K562 (cell line): ENCODE data around the gene KIF25. TPM values are rescaled to one million over a fixed set of nuclear protein-coding genes. Genes with fewer than 3 reads are reported as not detected.
A peak's percentile ranks its signal among the peaks of the same experiment; 100 is the strongest.
"Not testable (repeated sequence)": the region's sequence is repeated elsewhere in the genome, so short reads cannot be mapped to it uniquely, and the experiment has no call there.

Source experiments
- ATAC-seq: fragments of 200-7000 bp; cut with Tn5 transposase; 3 replicates; pipeline ENCODE4 v1.9.1; 2020; ENCODE audit warnings: moderate library complexity
- BruUV-seq: library from RNA; stranded (reverse); fragments of 400-500 nt; replicated peaks from 2 replicates; lab custom pipeline; 2021; lab: Mats Ljungman, UMichigan
- CTCF ChIA-PET: fragments of 300-600 bp; formaldehyde crosslinking; extraction: SDS; loops from one replicate; lab custom pipeline; 2021; ENCODE audit warnings: low intra/inter-chr PET ratio; lab: Yijun Ruan, JAX
- POLR2A ChIA-PET: fragments of 300-600, 350-650 bp; sonication (Branson Sonifier 250); formaldehyde crosslinking; extraction: SDS; loops from one replicate; lab custom pipeline; 2021; ENCODE audit warnings: antibody characterized with exemption, inconsistent platforms; lab: Yijun Ruan, JAX
- DNase-seq, 4 experiments: peaks; one replicate each; pipeline versions ENCODE4 v3.0.0 to v3.0.0-alpha.2; 2011 to 2018; ENCODE audit warnings: low spot score in 3 of 4, mixed read lengths in 3 of 4; ENCODE audit errors: extremely low read depth in 1 of 4
- FAIRE-seq: peaks from 2 replicates; lab custom pipeline; 2011; peaks lifted over from hg19 to GRCh38; lab: Jason Lieb, UNC
- H2AFZ ChIP-seq: 2 replicates; pipeline ENCODE4 v1.6.0; 2011; ENCODE audit warnings: low read depth, low read length, control low read depth, inconsistent platforms
- H3K27ac ChIP-seq: fragments of 200-600 bp; 3 replicates; pipeline ENCODE4 v1.8.0; 2011; ENCODE audit warnings: low read depth, mild to moderate bottlenecking, control low read depth, inconsistent platforms, low read length, moderate library complexity, mixed read lengths; ENCODE audit errors: extremely low read depth
- H3K27me3 ChIP-seq, 2 experiments: fragments of 300-600 bp in 1 of 2; 2 replicates in 1 of 2; 3 replicates in 1 of 2; pipeline versions ENCODE4 v1.6.0 to v1.8.0; 2011; ENCODE audit warnings: inconsistent platforms in 2 of 2, low read length in 2 of 2, mild to moderate bottlenecking in 1 of 2, mixed read lengths in 1 of 2, moderate library complexity in 1 of 2; ENCODE audit not compliant: control insufficient read depth in 2 of 2, insufficient read depth in 2 of 2
- H3K36me3 ChIP-seq: fragments of 300-600 bp; 3 replicates; pipeline ENCODE4 v1.8.0; 2011; ENCODE audit warnings: mild to moderate bottlenecking, low read length, inconsistent platforms; ENCODE audit not compliant: control insufficient read depth, insufficient read depth
- H3K4me1 ChIP-seq, 2 experiments: fragments of 200-600 bp in 1 of 2; replicated peaks in 1 of 2; 2 replicates in 1 of 2; 3 replicates in 1 of 2; pipeline versions ENCODE4 v1.5.1 to v1.8.0; 2011; ENCODE audit warnings: inconsistent platforms in 2 of 2, low read length in 2 of 2, mild to moderate bottlenecking in 1 of 2, mixed read lengths in 1 of 2, moderate library complexity in 1 of 2; ENCODE audit not compliant: control insufficient read depth in 2 of 2, insufficient read depth in 2 of 2
- H3K4me2 ChIP-seq: 2 replicates; pipeline ENCODE4 v1.6.1; 2011; ENCODE audit warnings: low read length, control low read depth, inconsistent platforms, mixed read lengths; ENCODE audit not compliant: insufficient read depth
- H3K4me3 ChIP-seq: fragments of 200-600 bp; sonication (generic), shearing (Covaris generic); 2 replicates; pipeline ENCODE4 v1.5.1; 2016; ENCODE audit warnings: control low read depth, inconsistent platforms
- H3K79me2 ChIP-seq: fragments of 200-600 bp; 3 replicates; pipeline ENCODE4 v1.8.0; 2011; ENCODE audit warnings: low read length, inconsistent platforms; ENCODE audit not compliant: control insufficient read depth, insufficient read depth
- H3K9ac ChIP-seq, 2 experiments: 2 replicates each; pipeline versions ENCODE4 v1.6.0 to v1.6.1; 2011; ENCODE audit warnings: low read depth in 2 of 2, low read length in 2 of 2, control low read depth in 1 of 2, inconsistent platforms in 1 of 2, mild to moderate bottlenecking in 1 of 2, mixed read lengths in 1 of 2; ENCODE audit not compliant: insufficient read depth in 1 of 2
- H3K9me1 ChIP-seq: one replicate; pipeline ENCODE4 v1.6.0; 2011; ENCODE audit warnings: inconsistent platforms, mild to moderate bottlenecking, low read length, moderate library complexity; ENCODE audit not compliant: control insufficient read depth, insufficient read depth
- H3K9me3 ChIP-seq: replicated peaks from 2 replicates; pipeline ENCODE4 v1.5.1; 2011; ENCODE audit warnings: low read depth, low read length, inconsistent platforms; ENCODE audit not compliant: control insufficient read depth, insufficient read depth
- H4K20me1 ChIP-seq: replicated peaks from 2 replicates; pipeline ENCODE4 v1.6.1; 2011; ENCODE audit warnings: low read length, inconsistent platforms, mixed read lengths; ENCODE audit not compliant: control insufficient read depth, insufficient read depth
- BCL6 ChIP-seq: fragments of 250-450 bp; sonication (Bioruptor Pico); IDR thresholded peaks from 2 replicates; pipeline ENCODE4 v1.4.0; 2020
- RFX5 ChIP-seq: IDR thresholded peaks from 2 replicates; pipeline ENCODE4 v1.6.1; 2011; ENCODE audit warnings: low read depth, mild to moderate bottlenecking, improper control_type of control experiment, low read length
- SP1 ChIP-seq: sonication (generic); formaldehyde crosslinking; IDR thresholded peaks from 2 replicates; pipeline ENCODE4 v1.8.1; 2022; ENCODE audit warnings: mild to moderate bottlenecking, missing genetic modification reagents
- ZBTB11 ChIP-seq, 3 experiments: fragments of 200-800 bp in 1 of 3; fragments of 250-450 bp in 1 of 3; fragments of 450-650 bp in 1 of 3; sonication (Bioruptor Pico) in 1 of 3; sonication (Bioruptor generic) in 1 of 3; formaldehyde crosslinking in 1 of 3; IDR thresholded peaks; 2 replicates each; pipeline versions ENCODE4 v1.6.1 to v1.8.0; 2016 to 2022; ENCODE audit warnings: mild to moderate bottlenecking in 2 of 3, missing genetic modification characterization in 2 of 3, missing compliant biosample characterization in 1 of 3, moderate library complexity in 1 of 3
- ZBTB43 ChIP-seq: sonication (generic); formaldehyde crosslinking; IDR thresholded peaks from 2 replicates; pipeline ENCODE4 v1.8.0; 2023; ENCODE audit warnings: mild to moderate bottlenecking, missing genetic modification reagents
- ZNF41 ChIP-seq: fragments of 250-450 bp; sonication (Bioruptor Pico); conservative IDR thresholded peaks from 2 replicates; pipeline ENCODE4 v1.4.0; 2020; ENCODE audit warnings: mild to moderate bottlenecking
- ZNF76 ChIP-seq: fragments of 250-450 bp; sonication (Bioruptor Pico); IDR thresholded peaks from 2 replicates; pipeline ENCODE4 v1.4.0; 2020; ENCODE audit warnings: mild to moderate bottlenecking, moderate library complexity, borderline replicate concordance
- ZNF766 ChIP-seq: fragments of 200-800 bp; sonication (Bioruptor generic); conservative IDR thresholded peaks from 2 replicates; pipeline ENCODE4 v1.6.1; 2016; ENCODE audit warnings: missing genetic modification characterization, missing compliant biosample characterization
- WGBS: fragments of 100-300 bp; shearing (Covaris generic); methylation state at CpG from one replicate; pipeline ENCODE4 v1.1.6; 2016; ENCODE audit warnings: low coverage, mixed read lengths; ENCODE audit not compliant: insufficient coverage; ENCODE audit errors: missing lambda C conversion rate; 5-methylcytosine and 5-hydroxymethylcytosine counted together
- in situ Hi-C: fragments of 300-500 bp; cut with MboI; formaldehyde crosslinking; loops from 4 replicates; pipeline ENCODE4 v1.15.0; 2018; ENCODE audit warnings: inconsistent platforms, mixed read lengths
- intact Hi-C: fragments of 100-400 bp; cut with micrococcal nuclease; formaldehyde crosslinking; loops from 2 replicates; pipeline ENCODE4 v1.14.2; 2022
- polyA plus RNA-seq, 8 experiments: library from polyadenylated mRNA; depleted of rRNA in 4 of 8; stranded (reverse) in 5 of 8; unstranded in 3 of 8; fragments of >200 nt; fragmentation: Nextera tagmentation in 2 of 8; fragmentation: Illumina TruSeq in 1 of 8; extraction: Ambion mirVana in 2 of 8; extraction: Trizol in 1 of 8; gene quantifications; 2 replicates each; pipeline versions ENCODE4 v1.2.1 to v1.2.3, GENCODE V29; 2011 to 2014; ENCODE audit warnings: inconsistent platforms in 1 of 8, missing spikeins in 1 of 8
- total RNA-seq, 7 experiments: library from RNA; depleted of rRNA in 6 of 7; stranded (reverse); fragments of >200 nt in 6 of 7; fragmentation: Illumina TruSeq in 2 of 7; extraction: Trizol in 2 of 7; gene quantifications; 2 replicates each; pipeline versions ENCODE4 v1.2.1 to v1.2.3, GENCODE V29; 2011 to 2021; ENCODE audit warnings: low replicate concordance in 1 of 7

The KIF25 gene
- total and polyA plus RNA-seq, 9 of the 15 experiments (the other 6 are each of a cell fraction or from before 2014, with no cell fraction given) = 0.04 to 0.49 (median 0.23) TPM; not detected in 5

DNA sequence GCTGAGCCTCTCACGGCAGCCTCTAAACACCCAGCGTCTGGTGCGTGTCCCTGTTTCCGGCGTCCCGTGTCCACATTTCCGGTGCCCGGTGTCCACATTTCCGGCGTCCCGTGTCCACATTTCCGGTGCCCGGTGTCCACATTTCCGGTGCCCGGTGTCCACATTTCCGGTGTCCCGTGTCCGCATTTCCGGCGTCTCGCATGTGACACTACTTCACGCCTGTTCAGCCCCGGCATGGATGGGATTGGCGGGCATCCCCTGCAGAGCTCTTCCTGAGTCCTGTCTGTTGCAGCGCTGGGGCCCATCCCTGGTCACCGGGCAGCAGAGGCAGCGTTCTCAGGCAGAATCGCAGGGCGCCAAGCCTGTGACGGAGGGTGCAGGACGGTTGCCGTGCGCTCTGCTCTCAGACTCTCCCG is 78.3 kb downstream of the KIF25 start (continued):
- TF ChIP-seq ZBTB11 (CRISPR knock-in tag; IDR thresholded peaks at IDR 0.05) = peak in 2 of 3 experiments; percentile 88 to 95; a peak in 4 of 6 replicates
- no peak for TF ChIP-seq SP1 (CRISPR knock-in tag)
- no peak for TF ChIP-seq ZBTB43 (CRISPR knock-in tag)
- TF ChIP-seq ZNF76 (CRISPR knock-in tag) = peak; percentile 60; the same call in 1 of the 2 replicates
- no peak for TF ChIP-seq RFX5
- peak; percentile 24; the same call in 1 of the 2 replicates for TF ChIP-seq BCL6 (CRISPR knock-in tag)
- TF ChIP-seq ZNF766 (CRISPR knock-in tag) = 0 out of 2 replicates have a peak, but pooled peaks have one; percentile 60
- no peak for TF ChIP-seq ZNF41 (CRISPR knock-in tag)

DNA sequence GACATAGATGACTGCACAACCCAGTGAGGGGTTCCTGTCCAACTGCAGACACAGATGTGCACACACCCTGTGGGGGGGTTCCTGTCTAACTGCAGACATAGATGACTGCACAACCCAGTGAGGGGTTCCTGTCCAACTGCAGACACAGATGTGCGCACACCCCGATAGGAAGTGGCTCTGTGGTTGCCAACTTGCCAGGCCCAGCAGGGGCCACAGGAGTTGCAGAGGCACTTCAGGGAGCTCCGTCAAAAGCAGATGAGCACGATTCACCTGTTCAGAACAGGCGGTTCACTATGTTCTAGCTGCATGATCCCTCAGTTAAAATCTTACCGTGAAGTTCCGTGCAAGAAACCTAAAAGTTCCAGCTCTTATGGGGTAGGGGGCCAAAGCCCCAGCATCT is 79.9 kb downstream of the KIF25 start:
- H3K36me3 ChIP-seq, H3K79me2 ChIP-seq, H4K20me1 ChIP-seq, H3K9ac ChIP-seq, POLR2A ChIA-PET, H2AFZ ChIP-seq, CTCF ChIA-PET, ATAC-seq, FAIRE-seq, BruUV-seq, intact Hi-C loops, H3K9me3 ChIP-seq, DNase-seq, in situ Hi-C loops, H3K9me1 ChIP-seq, H3K4me2 ChIP-seq, H3K27ac ChIP-seq, H3K4me3 ChIP-seq: not testable (repeated sequence)
- Histone ChIP-seq H3K4me1 (peaks cover 0 to 16% of the 10 kb centered on the region in 2 experiments; a peak in 2 of 5 replicates), H3K27me3 (peaks cover 26 to 69% of the 10 kb centered on the region in 2 experiments)
- 0% methylated on average over 7 of the region's 7 CpGs for WGBS
